HG02759 (cell line): Measurements from ENCODE around the gene LIMK2.
"Not testable (repeated sequence)": the region's sequence is repeated elsewhere in the genome, so short reads cannot be mapped to it uniquely, and the experiment has no call there.

Source experiments
- ATAC-seq: cut with Tn5 transposase; IDR thresholded peaks from one replicate; pipeline ENCODE4 v1.9.1; 2021; ENCODE audit warnings: mild to moderate bottlenecking, moderate library complexity; ENCODE audit not compliant: unreplicated experiment

Gene LIMK2

DNA sequence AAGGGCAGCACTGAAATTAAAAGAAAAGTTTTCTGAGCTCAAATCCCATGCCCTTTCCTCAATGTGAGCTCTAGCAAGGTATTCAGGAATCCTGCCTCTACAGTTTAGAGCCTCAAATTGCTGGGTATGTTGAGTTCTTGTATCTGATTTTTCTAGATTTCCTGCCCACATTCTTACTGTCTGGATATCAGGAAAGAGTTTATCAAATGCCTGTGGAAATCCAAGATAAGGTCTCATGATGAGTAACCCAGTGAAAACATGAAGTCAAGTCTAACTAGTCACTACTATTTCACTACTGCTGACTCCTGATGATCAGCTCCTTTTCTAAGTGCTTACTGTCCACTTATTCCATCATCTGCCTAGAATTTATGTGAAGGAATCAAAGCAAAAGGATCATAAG is 29.8 kb downstream of the LIMK2 start:
- no peak for ATAC-seq

DNA sequence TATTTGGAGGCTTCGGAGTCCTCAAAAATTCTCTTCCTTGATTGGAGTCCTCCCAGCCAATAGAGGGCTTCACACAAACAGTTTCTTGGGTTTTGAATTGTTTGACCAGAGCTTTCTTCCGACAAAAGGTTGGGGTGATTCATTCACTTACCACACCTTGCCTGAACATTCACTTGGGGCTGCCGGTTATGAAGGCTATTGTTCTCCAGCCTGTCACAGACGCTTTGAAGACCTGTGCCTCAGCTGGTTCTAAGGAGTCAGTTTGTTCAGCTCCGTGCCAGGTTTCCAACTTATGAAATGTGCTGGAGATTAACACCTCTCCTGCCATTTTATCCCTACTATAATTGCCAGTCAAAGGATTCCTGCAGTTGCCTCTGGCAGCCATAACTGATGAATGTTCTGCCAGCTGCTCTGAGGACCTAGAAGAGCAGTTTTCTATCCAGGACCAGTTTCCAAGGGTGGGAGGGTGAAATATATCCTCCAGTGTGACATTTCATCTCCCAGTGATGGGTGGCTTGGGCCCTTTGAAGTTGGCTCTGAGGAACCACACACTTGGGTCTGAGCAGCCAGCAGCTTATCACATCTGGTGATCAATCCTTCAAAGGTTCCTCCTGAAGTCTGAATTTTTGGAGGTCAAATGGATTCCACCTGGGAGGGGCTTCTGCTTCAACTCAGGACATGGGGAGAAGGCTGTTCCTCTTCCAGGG is 31.4 kb downstream of the LIMK2 start:
- ATAC-seq = no peak

DNA sequence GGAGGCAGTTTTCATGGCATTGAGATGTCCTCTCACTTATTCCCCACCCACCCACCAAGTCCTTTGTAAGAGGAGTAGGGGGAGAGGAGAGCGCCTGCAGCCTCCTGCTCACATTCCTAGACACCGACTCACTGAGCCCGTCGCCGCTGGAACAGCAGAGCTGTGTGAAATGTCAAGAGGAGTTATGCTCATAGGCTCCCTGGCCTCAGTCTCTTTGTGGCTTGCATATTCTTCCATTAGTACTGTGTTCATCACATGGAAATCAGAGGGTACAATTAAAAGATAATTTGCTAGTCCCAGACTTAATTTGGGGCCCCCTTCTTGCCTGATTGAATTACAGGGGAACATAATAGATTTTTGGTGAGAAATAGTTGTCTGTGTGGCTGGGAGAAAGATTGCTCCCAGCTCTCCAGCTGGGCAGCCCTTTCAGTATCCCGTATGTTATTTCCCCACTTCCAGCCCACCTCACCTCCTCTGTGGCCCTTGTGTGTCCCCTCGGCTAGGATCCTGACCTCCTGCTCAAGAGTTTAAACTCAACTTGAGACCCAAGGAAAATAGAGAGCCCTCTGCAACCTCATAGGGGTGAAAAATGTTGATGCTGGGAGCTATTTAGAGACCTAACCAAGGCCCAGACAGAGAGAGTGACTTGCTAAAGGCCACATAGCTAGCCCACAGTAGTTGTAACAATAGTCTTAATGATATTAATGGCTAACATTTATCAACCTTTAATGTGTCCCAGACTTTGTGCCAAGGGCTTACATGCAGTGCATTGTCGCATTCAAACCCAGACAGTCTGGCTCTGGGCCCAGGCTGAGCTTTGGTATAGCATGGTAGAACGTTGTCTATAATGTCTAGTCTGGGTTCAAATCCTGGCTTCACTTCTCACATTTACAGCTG is 32.2 kb downstream of the LIMK2 start:
- no peak for ATAC-seq

DNA sequence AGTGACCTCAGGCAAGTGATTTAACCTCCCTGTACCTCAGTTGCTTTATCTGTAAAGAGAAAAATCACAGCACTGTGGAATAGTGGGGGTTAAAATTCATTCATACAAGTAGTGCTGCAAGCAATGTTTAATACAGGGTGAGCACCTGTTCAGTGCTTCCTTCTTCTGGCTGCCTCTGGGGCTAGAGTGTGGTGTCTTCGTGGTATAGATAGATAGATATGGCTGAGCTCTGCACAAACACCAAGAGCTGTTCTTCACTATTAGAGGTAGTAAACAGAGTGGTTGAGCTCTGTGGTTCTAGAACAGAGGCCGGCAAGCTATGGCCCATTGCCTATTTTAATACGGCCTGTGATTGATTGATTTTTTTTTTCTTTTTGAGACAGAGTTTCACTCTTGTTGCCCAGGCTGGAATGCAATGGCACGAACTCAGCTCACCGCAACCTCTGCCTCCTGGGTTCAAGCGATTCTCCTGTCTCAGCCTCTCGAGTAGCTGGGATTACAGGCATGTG is 32.9 kb downstream of the LIMK2 start:
- no peak for ATAC-seq

DNA sequence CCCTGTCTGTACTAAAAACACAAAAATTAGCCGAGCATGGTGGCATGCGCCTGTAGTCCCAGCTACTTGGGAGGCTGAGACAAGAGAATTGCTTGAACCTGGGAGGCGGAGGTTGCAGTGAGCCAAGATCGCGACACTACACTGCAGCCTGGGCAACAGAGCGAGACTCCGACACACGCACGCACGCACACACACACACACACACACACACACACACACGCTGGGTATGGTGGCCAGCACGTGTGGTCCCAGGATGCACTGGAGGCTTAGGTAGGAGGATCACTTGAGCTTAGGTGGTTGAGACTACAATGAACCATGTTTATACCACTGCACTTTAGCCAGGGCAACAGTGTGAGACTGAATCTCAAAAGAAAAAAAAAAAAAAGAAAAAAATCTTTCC is 33.9 kb downstream of the LIMK2 start:
- ATAC-seq = not testable (repeated sequence)

DNA sequence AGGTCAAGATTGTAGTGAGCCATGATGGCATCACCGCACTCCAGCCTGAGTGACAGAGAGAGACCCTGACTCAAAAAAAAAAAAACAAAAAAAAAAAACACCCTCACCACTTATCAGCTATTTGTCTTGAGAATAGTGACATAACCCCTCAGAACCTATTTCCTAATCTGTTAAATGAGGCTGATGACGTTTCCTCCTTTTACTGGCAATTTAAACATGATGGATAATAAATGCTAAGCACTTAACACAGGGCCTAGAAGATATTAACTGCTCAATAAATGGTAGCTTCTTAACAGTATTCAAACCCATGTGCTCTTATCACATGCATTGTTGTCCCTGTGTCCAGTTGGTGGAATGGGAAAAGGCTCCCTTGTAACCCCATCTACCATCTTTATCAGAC is 34.6 kb downstream of the LIMK2 start:
- no peak for ATAC-seq

DNA sequence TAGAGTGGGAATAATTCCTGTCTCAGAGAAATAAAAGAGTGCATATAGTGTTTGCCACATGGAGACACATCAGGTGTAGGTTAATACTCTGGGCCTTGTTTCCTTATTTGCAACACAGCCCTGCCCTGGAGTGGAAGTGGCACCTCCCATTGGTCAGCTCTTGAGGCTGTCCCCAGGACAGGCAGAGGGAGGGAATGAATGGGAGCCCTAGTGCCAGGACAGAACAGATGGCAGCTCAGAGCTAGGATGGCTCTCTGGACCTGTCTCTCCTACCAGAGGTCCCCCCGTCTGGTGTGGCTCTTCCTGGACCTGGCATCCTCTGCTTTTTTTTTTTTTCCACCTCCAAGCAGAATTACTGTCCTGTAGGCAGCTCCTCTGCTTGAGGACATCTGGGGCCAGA is 35.6 kb downstream of the LIMK2 start:
- no peak for ATAC-seq

DNA sequence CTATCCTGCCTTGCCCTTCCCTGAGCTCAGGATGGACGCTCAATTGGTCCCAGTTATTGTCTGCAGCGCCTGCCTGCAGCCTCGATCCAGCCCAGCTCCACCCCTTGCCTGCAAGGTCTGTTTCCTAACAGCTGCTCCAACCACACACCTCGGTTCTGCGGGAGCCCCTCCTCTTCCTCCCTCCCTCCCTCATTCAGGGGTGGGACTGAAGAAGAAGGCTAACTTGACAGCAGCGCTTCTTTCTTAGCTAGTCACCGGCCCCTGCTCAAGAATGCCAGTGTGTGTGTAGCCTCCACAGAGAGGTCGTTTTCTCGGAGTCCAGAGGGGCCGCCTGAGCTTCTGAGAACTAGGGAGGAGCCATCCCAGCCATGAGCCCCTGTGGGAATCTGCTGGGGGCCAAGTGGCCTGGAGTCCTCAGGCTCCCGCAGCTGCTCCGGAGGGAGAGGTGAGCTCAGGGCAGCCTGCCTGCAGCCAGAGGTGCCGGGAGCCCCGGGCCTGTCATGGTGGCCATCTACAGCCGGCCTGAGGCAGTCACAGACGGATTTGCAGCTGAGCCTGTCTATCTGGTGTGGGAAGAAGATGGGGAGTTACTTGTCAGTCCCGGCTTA is 36.1 kb downstream of the LIMK2 start:
- ATAC-seq = peak; percentile 49

DNA sequence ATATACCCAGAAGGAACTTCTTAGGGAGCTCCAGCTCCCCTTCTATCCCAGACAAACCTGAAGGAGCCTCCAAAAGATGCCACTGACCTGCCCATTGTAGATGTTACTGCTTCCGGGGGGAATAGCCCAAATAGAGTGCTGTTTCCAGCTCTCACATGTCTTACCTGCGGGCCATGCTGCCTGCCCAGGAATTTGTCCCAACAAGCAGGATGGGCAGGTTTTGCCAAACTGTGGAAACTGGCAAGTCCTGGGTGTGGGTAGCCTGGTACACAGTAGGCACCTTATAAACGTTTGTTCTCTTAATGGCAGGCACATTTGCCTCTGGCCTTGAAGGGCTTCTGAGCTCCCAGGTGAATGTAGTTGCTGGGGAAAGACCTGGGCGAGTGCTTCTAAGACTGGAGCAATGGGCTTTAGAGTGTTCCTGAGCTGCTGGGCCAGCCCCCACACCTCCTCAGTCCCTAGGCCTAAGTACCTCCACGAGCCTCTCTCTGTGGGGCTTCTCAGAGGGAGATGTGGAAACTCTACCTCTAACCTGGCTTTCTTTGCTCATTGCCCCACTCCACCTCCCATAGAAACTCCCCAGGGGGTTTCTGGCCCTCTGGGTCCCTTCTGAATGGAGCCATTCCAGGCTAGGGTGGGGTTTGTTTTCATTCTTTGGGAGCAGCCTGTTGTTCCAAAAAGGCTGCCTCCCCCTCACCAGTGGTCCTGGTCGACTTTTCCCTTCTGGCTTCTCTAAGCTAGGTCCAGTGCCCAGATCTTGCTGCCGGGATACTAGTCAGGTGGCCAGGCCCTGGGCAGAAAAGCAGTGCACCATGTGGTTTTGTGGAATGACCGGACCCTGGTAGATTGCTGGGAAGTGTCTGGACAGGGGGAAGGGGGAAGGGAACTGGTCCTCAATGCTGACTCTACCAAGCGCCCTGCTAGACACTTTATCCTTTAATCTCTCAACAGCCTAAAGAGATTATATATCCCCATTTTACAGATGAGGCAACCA is 37.2 kb downstream of the LIMK2 start:
- no peak for ATAC-seq

DNA sequence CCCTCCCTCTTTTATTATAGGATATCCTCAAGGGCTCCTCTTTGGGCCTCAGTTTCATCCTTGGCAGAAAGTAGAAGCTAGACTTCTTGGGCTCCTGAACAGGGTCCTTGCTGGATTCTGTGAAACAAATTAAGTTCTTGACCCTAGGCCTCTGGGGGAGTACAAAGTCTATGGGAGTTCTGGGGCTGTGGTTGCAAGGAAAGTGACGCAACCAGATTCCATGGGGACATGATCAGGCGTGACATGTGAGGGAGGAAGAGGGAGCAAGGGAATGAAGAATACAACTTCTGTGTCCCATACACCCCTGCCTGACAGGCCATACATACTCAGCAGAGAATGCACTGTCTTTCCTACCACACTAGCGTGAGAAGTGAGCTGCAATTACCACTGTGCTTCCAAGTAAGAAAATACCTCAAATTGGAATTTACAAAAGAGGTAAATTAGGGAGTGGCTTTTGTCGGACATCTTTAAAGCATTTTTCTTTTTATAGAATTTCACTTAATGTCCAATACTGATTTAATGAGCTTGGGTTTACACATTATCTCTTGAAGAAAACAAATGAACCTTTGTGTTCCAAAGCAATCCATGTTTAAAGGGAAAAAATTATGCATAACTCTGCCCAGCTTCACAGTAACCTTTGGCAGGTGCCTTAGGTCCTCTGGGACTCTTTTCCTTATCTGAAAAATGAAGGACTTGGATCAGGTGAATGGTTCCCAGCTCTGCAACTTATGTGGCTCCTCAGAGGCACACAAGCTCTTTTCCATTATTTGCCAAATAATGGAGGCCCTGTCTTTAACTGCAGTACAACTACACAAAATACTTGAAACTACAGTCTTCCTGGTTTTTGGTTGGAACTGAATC is 38.9 kb downstream of the LIMK2 start:
- no peak for ATAC-seq

DNA sequence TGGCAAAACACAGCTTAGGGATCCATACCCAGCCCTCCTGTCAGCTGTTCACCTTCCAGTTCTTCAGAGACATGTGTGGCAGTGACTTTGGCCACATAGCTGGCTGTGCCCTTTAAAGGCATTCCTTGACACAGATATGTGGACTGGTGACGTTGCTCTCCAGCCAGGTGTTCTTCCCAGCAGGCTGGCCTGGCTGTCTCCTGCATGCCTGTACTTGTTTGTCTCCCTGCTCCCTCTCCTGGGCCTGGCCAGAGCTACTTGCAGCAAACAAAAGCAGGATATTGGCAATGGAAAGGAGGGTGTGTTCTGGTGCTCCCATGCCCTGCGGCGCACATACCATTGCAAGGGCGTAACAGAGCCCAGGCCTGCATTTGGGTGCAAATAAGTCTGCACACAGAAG is 41.9 kb downstream of the LIMK2 start:
- no peak for ATAC-seq

DNA sequence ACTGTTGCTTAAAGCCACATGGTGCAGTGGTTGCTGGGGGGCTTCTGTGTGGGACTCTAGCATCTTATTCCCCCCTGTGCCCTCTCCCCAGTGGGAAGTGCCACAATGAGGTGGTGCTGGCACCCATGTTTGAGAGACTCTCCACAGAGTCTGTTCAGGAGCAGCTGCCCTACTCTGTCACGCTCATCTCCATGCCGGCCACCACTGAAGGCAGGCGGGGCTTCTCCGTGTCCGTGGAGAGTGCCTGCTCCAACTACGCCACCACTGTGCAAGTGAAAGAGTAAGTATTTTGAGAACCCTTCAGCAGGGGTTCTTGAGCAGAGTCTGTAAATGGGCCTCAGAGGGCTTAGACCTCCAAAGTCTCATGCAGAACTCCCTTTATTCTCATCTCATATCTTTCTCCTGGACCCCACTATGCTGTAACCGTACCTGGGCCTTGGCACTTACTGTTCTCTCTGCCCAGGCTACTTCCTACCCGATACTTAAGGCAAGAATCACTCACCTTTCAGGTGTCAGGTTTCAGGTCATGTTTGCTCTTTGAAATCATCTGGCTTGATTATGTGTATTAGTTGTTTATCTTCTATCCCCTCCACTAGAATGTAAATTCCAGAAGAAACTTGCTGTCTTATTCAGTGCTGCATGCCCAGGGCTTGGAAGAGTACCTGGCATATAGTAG is 47.8 kb downstream of the LIMK2 start:
- ATAC-seq = no peak

DNA sequence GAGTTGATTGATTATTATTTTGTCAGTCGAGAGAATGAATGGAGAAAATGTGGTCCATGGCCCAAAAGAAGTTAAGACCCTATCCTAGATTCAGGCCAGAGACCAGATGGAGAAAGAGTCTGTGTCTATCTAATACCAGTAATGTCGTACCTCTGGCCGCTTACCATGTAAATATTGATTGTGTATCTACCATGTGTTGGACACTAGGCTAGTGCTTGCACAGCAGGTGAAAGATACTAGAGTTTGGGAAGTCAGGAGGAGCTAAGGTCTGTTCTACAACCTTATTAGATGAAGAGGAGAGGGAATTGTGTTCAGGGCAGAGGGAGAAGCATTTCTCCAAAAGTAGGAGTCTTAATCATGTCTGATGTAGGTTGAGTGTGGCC is 48.4 kb downstream of the LIMK2 start:
- no peak for ATAC-seq

DNA sequence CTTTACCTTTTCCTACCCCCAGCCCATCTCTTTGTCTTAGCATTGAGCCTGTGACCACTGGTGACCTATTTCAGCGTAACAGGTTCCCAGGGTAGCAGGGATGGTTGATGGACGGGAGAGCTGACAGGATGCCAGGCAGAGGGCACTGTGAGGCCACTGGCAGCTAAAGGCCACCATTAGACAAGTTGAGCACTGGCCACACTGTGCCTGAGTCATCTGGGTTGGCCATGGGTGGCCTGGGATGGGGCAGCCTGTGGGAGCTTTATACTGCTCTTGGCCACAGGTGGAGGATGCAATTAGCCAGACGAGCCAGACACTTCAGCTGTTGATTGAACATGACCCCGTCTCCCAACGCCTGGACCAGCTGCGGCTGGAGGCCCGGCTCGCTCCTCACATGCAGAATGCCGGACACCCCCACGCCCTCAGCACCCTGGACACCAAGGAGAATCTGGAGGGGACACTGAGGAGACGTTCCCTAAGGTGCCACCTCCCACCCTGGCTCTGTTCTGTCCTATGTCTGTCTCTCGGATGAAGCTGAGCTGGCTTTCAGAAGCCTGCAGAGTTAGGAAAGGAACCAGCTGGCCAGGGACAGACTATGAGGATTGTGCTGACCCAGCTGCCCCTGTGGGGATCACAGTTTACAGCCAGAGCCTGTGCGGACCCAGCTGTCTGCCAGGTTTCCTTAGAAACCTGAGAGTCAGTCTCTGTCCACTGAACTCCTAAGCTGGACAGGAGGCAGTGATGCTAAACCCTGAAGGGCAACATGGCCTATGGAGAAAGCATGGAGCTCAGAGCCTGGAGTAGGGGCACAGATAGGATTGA is 50.4 kb downstream of the LIMK2 start:
- no peak for ATAC-seq

DNA sequence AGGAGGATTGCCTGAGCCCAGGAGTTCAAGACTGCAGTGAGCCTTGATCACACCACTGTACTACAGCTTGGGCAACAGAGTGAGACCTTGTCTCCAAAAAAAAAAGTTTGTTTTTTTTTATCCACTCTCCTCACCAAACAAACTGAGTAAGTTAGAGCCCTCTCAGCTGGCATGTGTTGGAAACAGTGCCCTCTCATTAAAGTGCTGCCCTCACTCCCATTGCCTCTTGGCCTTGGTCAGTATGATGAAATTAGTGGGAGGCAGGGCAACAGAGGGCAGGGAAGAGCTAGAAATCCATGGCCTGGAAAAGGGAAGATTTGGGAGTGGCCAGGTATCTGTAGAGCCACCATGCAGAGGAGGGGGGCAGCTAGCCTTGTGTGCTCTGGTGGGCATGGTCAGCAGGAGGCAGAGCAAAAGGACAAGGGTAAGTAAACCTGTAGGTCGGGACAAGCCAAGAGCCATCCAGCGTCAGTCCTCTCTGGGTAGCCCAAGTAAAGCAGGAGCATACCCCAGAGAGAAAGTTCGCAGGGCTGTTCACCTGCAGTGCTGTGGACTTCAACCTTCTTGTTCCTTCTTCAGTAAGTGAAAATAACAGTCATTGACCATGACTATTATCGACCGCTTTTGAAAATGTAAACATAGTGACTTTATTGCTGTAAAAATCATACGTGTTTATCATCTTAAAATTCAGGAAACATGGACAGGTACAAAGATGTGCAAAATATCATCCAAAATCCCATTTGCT is 52.0 kb downstream of the LIMK2 start:
- ATAC-seq = no peak

DNA sequence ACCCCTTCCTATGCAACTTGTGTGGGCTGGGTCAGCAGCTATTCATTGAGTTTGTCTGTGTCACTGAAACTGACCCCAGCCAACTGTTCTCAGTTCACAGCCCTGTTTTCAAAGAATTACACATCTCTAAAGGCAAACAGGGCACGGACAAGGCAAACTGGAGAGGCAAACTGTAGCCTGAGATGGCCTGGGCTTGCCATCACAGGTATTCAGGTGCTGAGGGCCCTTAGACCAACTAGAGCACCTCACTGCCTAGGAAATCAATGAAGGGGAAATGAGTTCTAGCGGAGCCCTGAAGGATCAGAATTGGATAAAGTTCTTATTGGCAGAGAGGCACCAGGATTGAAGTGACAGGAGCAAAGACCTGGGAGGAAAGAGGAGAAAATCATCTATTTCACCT is 56.2 kb downstream of the LIMK2 start:
- no peak for ATAC-seq

DNA sequence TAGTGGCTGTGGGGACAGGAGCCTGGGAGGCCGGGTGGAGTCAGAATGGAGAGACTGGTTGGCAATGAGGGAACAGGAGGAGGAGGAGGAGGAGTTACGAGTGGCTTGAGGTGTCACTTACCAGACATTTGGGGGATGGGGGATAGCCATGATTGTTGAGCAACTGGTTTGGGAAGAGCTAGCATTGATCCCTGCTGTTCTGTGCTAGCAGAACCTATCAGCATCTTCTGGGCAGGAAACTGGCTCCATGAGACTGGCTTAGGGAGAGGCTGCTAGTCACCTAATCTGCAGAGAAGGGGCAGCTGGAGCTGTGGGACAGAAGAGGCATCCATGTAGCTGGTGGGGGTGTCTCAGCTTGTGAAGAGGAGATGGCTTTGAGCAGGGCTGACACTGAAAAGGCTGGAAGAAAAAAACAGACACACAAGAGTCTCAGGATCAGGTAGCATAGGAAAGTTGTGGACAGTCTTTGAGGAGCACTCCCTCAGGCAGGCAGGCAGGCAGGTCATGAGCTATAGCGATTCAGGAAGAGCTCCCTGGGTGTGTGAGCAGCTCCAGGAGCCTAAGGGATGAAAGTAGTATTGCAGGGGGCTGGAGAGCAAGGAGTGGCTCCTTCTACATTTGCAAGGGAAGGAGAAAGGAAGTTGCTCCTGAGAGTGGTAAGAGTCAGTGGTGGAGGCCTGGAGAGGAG is 57.9 kb downstream of the LIMK2 start:
- ATAC-seq = no peak
